CD8-positive, alpha-beta memory T cell (primary cell): ENCODE measurements around the gene ATP8A1. TPM values are rescaled to one million over a fixed set of nuclear protein-coding genes. Genes with fewer than 3 reads are reported as not detected.
A peak's percentile ranks its signal among the peaks of the same experiment; 100 is the strongest.
"Not testable (repeated sequence)": the region's sequence is repeated elsewhere in the genome, so short reads cannot be mapped to it uniquely, and the experiment has no call there.

Source experiments
- CTCF ChIA-PET: fragments of 350-600 bp; sonication (Branson Sonifier 250); formaldehyde crosslinking; loops from one replicate; lab custom pipeline; 2021; ENCODE audit warnings: antibody characterized with exemption; lab: Charles Lee
- POLR2A ChIA-PET: fragments of 350-600 bp; sonication (Branson Sonifier 250); formaldehyde crosslinking; loops from one replicate; lab custom pipeline; 2021; ENCODE audit warnings: antibody characterized with exemption; lab: Charles Lee
- DNase-seq, 5 donors: peaks; one replicate each; pipeline versions ENCODE4 v3.0.0 to v3.0.0-alpha.2; 2020 to 2022; ENCODE audit warnings: mixed read lengths in 1 of 5
- H3K27ac ChIP-seq: one replicate; pipeline ENCODE4 v1.7.0; 2013; ENCODE audit warnings: low read depth, mild to moderate bottlenecking, low read length, moderate library complexity
- H3K27me3 ChIP-seq: 2 replicates; pipeline ENCODE4 v1.7.0; 2013; ENCODE audit warnings: low read length, mild to moderate bottlenecking; ENCODE audit not compliant: insufficient read depth, poor library complexity, severe bottlenecking
- H3K36me3 ChIP-seq: 2 replicates; pipeline ENCODE4 v1.7.0; 2013; ENCODE audit warnings: mild to moderate bottlenecking, low read length, moderate library complexity; ENCODE audit not compliant: insufficient read depth
- H3K4me1 ChIP-seq: 2 replicates; pipeline ENCODE4 v1.7.0; 2013; ENCODE audit warnings: mild to moderate bottlenecking, low read length, moderate library complexity; ENCODE audit not compliant: insufficient read depth
- H3K4me3 ChIP-seq: 2 replicates; pipeline ENCODE4 v1.7.0; 2013; ENCODE audit warnings: mild to moderate bottlenecking, low read length
- H3K9me3 ChIP-seq: 2 replicates; pipeline ENCODE4 v1.7.0; 2013; ENCODE audit warnings: mild to moderate bottlenecking, low read length
- H3K27ac Mint-ChIP-seq, 8 donors: one replicate each; pipeline ENCODE4 v1.8.0; 2020 to 2021; ENCODE audit warnings: mixed read lengths in 8 of 8, mild to moderate bottlenecking in 6 of 8, inconsistent platforms in 3 of 8, moderate library complexity in 3 of 8
- H3K27me3 Mint-ChIP-seq, 2 donors: one replicate each; pipeline ENCODE4 v1.8.0; 2020 to 2021; ENCODE audit warnings: mixed read lengths in 2 of 2, mild to moderate bottlenecking in 1 of 2, moderate library complexity in 1 of 2
- H3K36me3 Mint-ChIP-seq, 3 donors: one replicate each; pipeline ENCODE4 v1.8.0; 2020 to 2021; ENCODE audit warnings: mixed read lengths in 3 of 3, inconsistent platforms in 1 of 3, mild to moderate bottlenecking in 1 of 3
- H3K4me1 Mint-ChIP-seq, 3 donors: one replicate each; pipeline ENCODE4 v1.8.0; 2020 to 2021; ENCODE audit warnings: mixed read lengths in 3 of 3, inconsistent platforms in 1 of 3, mild to moderate bottlenecking in 1 of 3
- H3K4me3 Mint-ChIP-seq, 7 donors: one replicate each; pipeline ENCODE4 v1.8.0; 2020 to 2021; ENCODE audit warnings: mixed read lengths in 7 of 7, mild to moderate bottlenecking in 6 of 7, moderate library complexity in 4 of 7, inconsistent platforms in 2 of 7
- H3K9me3 Mint-ChIP-seq, 5 donors: one replicate each; pipeline ENCODE4 v1.8.0; 2020 to 2022; ENCODE audit warnings: mixed read lengths in 5 of 5, mild to moderate bottlenecking in 3 of 5, moderate library complexity in 2 of 5, inconsistent platforms in 1 of 5
- polyA plus RNA-seq: library from polyadenylated mRNA; unstranded; fragments of 300-500 nt; fragmentation: Illumina TruSeq; gene quantifications from one replicate; pipeline ENCODE4 v1.2.3, GENCODE V29; 2021
- total RNA-seq, 2 experiments: library from RNA; stranded (reverse); gene quantifications; one replicate each; pipeline ENCODE4 v1.2.3, GENCODE V29; 2021

ATP8A1 gene
- total and polyA plus RNA-seq, 3 experiments from 2014 or later: 13.8 to 24.4 (median 23.3) TPM

- peak overlapping the region in 1 of 8 donors; percentile 52 for H3K27ac Mint-ChIP-seq
- no peak for DNase-seq
- CTCF ChIA-PET: no interaction called here
- no peaks in the 10 kb centered on the region for H3K27me3 Mint-ChIP-seq
- POLR2A ChIA-PET: no interaction called here
- no peaks in the 10 kb centered on the region for H3K9me3 ChIP-seq
- H3K4me1 Mint-ChIP-seq: peaks cover 0 to 4% (median 4%) of the 10 kb centered on the region in 3 donors
- H3K36me3 ChIP-seq: no peaks in the 10 kb centered on the region
- no peak overlapping the region for H3K27ac ChIP-seq
- no peaks in the 10 kb centered on the region for H3K4me1 ChIP-seq
- no peaks in the 10 kb centered on the region for H3K27me3 ChIP-seq
- peaks cover 17 to 43% (median 23%) of the 10 kb centered on the region in 3 donors for H3K36me3 Mint-ChIP-seq
- H3K9me3 Mint-ChIP-seq: no peaks in the 10 kb centered on the region
- no peak overlapping the region for H3K4me3 Mint-ChIP-seq
- no peak overlapping the region for H3K4me3 ChIP-seq
These were observed 183.7 kb downstream of the ATP8A1 start for GRCh38 chr4:42473071-42473684.

GRCh38 chr4:42471896-42472295 is 185.0 kb downstream of the ATP8A1 start:
- Mint-ChIP-seq H3K4me3 (no peak overlapping the region), H3K9me3 (no peaks in the 10 kb centered on the region), H3K27ac (no peak overlapping the region), H3K36me3 (peaks cover 18 to 47% (median 21%) of the 10 kb centered on the region in 3 donors), H3K4me1 (peaks cover 0 to 4% (median 4%) of the 10 kb centered on the region in 3 donors), H3K27me3 (no peaks in the 10 kb centered on the region)
- Histone ChIP-seq H3K27ac (no peak overlapping the region), H3K4me1 (no peaks in the 10 kb centered on the region), H3K9me3 (no peaks in the 10 kb centered on the region), H3K4me3 (no peak overlapping the region), H3K27me3 (no peaks in the 10 kb centered on the region), H3K36me3 (no peaks in the 10 kb centered on the region)
- no peak for DNase-seq
- CTCF ChIA-PET: no interaction called here
- POLR2A ChIA-PET: no interaction called here

GRCh38 chr4:42470023-42470422 is 186.9 kb downstream of the ATP8A1 start:
- Mint-ChIP-seq H3K27ac (no peak overlapping the region), H3K4me3 (no peak overlapping the region), H3K27me3 (no peaks in the 10 kb centered on the region), H3K4me1 (peaks cover 0 to 4% (median 4%) of the 10 kb centered on the region in 3 donors), H3K9me3 (no peaks in the 10 kb centered on the region), H3K36me3 (peaks cover 18 to 55% (median 21%) of the 10 kb centered on the region in 3 donors)
- H3K4me1 ChIP-seq: no peaks in the 10 kb centered on the region
- ChIA-PET POLR2A (no interaction called here), CTCF (no interaction called here)
- H3K36me3 ChIP-seq: peaks cover 2% of the 10 kb centered on the region
- DNase-seq: no peak
- no peak overlapping the region for H3K4me3 ChIP-seq
- no peaks in the 10 kb centered on the region for H3K27me3 ChIP-seq
- no peaks in the 10 kb centered on the region for H3K9me3 ChIP-seq
- no peak overlapping the region for H3K27ac ChIP-seq

GRCh38 chr4:42467777-42468176 is 189.1 kb downstream of the ATP8A1 start:
- H3K4me1 ChIP-seq, H3K27me3 Mint-ChIP-seq, H3K4me3 Mint-ChIP-seq, DNase-seq, H3K36me3 ChIP-seq, CTCF ChIA-PET, H3K9me3 Mint-ChIP-seq, POLR2A ChIA-PET, H3K27ac ChIP-seq, H3K4me3 ChIP-seq, H3K27me3 ChIP-seq, H3K9me3 ChIP-seq, H3K4me1 Mint-ChIP-seq: not testable (repeated sequence)
- H3K27ac Mint-ChIP-seq: peak overlapping the region in 1 of 8 donors; percentile 1
- H3K36me3 Mint-ChIP-seq: peaks cover 24 to 59% (median 25%) of the 10 kb centered on the region in 3 donors

- Mint-ChIP-seq H3K27me3 (no peaks in the 10 kb centered on the region), H3K4me1 (peaks cover 0 to 2% (median under 1%) of the 10 kb centered on the region in 3 donors), H3K27ac (no peak overlapping the region), H3K4me3 (no peak overlapping the region), H3K36me3 (peaks cover 28 to 68% (median 29%) of the 10 kb centered on the region in 3 donors), H3K9me3 (no peaks in the 10 kb centered on the region)
- ChIA-PET CTCF (no interaction called here), POLR2A (no interaction called here)
- H3K27me3 ChIP-seq: no peaks in the 10 kb centered on the region
- DNase-seq: no peak
- H3K9me3 ChIP-seq: no peaks in the 10 kb centered on the region
- no peaks in the 10 kb centered on the region for H3K4me1 ChIP-seq
- H3K36me3 ChIP-seq: peaks cover 8% of the 10 kb centered on the region
- no peak overlapping the region for H3K4me3 ChIP-seq
- no peak overlapping the region for H3K27ac ChIP-seq
These were observed 190.5 kb downstream of the ATP8A1 start for GRCh38 chr4:42466273-42466844.

- no peak overlapping the region for H3K4me3 Mint-ChIP-seq
- ChIA-PET POLR2A (no interaction called here), CTCF (interaction anchor here (1.6 kb wide), 1 partner anchor 54 kb away, joined by 3 read pairs; no protein-coding TSS in a partner anchor)
- Histone ChIP-seq H3K27me3 (no peaks in the 10 kb centered on the region), H3K9me3 (no peaks in the 10 kb centered on the region), H3K36me3 (peaks cover 8% of the 10 kb centered on the region), H3K4me1 (no peaks in the 10 kb centered on the region), H3K27ac (no peak overlapping the region), H3K4me3 (no peak overlapping the region)
- peaks cover 34 to 77% (median 35%) of the 10 kb centered on the region in 3 donors for H3K36me3 Mint-ChIP-seq
- peaks cover 0 to 5% (median 2%) of the 10 kb centered on the region in 3 donors for H3K4me1 Mint-ChIP-seq
- H3K9me3 Mint-ChIP-seq: no peaks in the 10 kb centered on the region
- no peak for DNase-seq
- no peaks in the 10 kb centered on the region for H3K27me3 Mint-ChIP-seq
- H3K27ac Mint-ChIP-seq: no peak overlapping the region
These were observed 192.3 kb downstream of the ATP8A1 start for GRCh38 chr4:42464550-42465094.

GRCh38 chr4:42461216-42461615 is 195.7 kb downstream of the ATP8A1 start:
- DNase-seq, H3K4me3 ChIP-seq, H3K9me3 ChIP-seq, POLR2A ChIA-PET, CTCF ChIA-PET, H3K4me3 Mint-ChIP-seq, H3K4me1 ChIP-seq, H3K27me3 ChIP-seq, H3K36me3 ChIP-seq, H3K4me1 Mint-ChIP-seq, H3K9me3 Mint-ChIP-seq, H3K27me3 Mint-ChIP-seq, H3K27ac ChIP-seq: not testable (repeated sequence)
- peak overlapping the region in 2 of 8 donors; percentile 17 to 46 for H3K27ac Mint-ChIP-seq
- H3K36me3 Mint-ChIP-seq: peaks cover 28 to 73% (median 34%) of the 10 kb centered on the region in 3 donors

- Mint-ChIP-seq H3K36me3 (peaks cover 34 to 71% (median 34%) of the 10 kb centered on the region in 3 donors), H3K4me1 (peaks cover 0 to 5% (median 2%) of the 10 kb centered on the region in 3 donors), H3K27me3 (no peaks in the 10 kb centered on the region), H3K27ac (peak overlapping the region in 1 of 8 donors; percentile 54), H3K4me3 (no peak overlapping the region), H3K9me3 (no peaks in the 10 kb centered on the region)
- no peak for DNase-seq
- Histone ChIP-seq H3K4me3 (no peak overlapping the region), H3K4me1 (no peaks in the 10 kb centered on the region), H3K27ac (no peak overlapping the region), H3K9me3 (no peaks in the 10 kb centered on the region), H3K36me3 (peaks cover 6% of the 10 kb centered on the region), H3K27me3 (no peaks in the 10 kb centered on the region)
- ChIA-PET POLR2A (no interaction called here), CTCF (no interaction called here)
These were observed 196.9 kb downstream of the ATP8A1 start for GRCh38 chr4:42460043-42460442.
